SK-N-SH (cell line): ENCODE data around the gene MAN2A2. TPM values are rescaled to one million over a fixed set of nuclear protein-coding genes. Genes with fewer than 3 reads are reported as not detected.

Experiments
- CTCF ChIA-PET: fragments of 300-600, 350-600 bp; formaldehyde crosslinking; extraction: SDS; loops from one replicate; lab custom pipeline; 2021; lab: Yijun Ruan, JAX
- POLR2A ChIA-PET: fragments of 350-600 bp; sonication (Branson Sonifier 250); formaldehyde crosslinking; extraction: SDS; loops from one replicate; lab custom pipeline; 2020; ENCODE audit warnings: antibody characterized with exemption, inconsistent platforms; lab: Yijun Ruan, JAX
- DNase-seq: peaks from one replicate; pipeline ENCODE4 v3.0.0; 2012
- H2AFZ ChIP-seq: fragments of 200-600 bp; sonication (generic); 2 replicates; pipeline ENCODE4 v1.8.1; 2016; ENCODE audit warnings: antibody characterized with exemption, mild to moderate bottlenecking, low read depth
- H3F3A ChIP-seq: fragments of 200-600 bp; sonication (generic); replicated peaks from 2 replicates; pipeline ENCODE3; 2016; ENCODE audit warnings: antibody characterized with exemption, mild to moderate bottlenecking; ENCODE audit not compliant: insufficient read depth
- H3K27ac ChIP-seq, 2 experiments: fragments of 200-500 bp in 1 of 2; fragments of 200-600 bp in 1 of 2; sonication (Bioruptor generic) in 1 of 2; sonication (generic), shearing (Covaris generic) in 1 of 2; 2 replicates each; pipeline versions ENCODE4 v1.5.1 to v1.6.1; 2014 to 2016; ENCODE audit warnings: low read depth in 2 of 2, inconsistent platforms in 1 of 2, low read length in 1 of 2, mild to moderate bottlenecking in 1 of 2, mixed read lengths in 1 of 2
- H3K27me3 ChIP-seq: fragments of 200-600 bp; sonication (generic), shearing (Covaris generic); 2 replicates; pipeline ENCODE4 v1.6.1; 2016; ENCODE audit warnings: mixed run types; ENCODE audit not compliant: insufficient read depth
- H3K36me3 ChIP-seq, 2 experiments: fragments of 200-500 bp in 1 of 2; fragments of 200-600 bp in 1 of 2; sonication (Bioruptor generic) in 1 of 2; sonication (generic) in 1 of 2; replicated peaks in 1 of 2; 2 replicates each; pipeline versions ENCODE3 to v1.5.1; 2014 to 2016; ENCODE audit warnings: low read length in 1 of 2, mild to moderate bottlenecking in 1 of 2; ENCODE audit not compliant: insufficient read depth in 2 of 2, control insufficient read depth in 1 of 2
- H3K4me1 ChIP-seq, 2 experiments: fragments of 200-500 bp in 1 of 2; fragments of 200-600 bp in 1 of 2; sonication (Bioruptor generic) in 1 of 2; sonication (generic), shearing (Covaris generic) in 1 of 2; 2 replicates each; pipeline versions ENCODE4 v1.5.1 to v1.6.1; 2014 to 2016; ENCODE audit warnings: low read depth in 1 of 2, low read length in 1 of 2, mixed run types in 1 of 2; ENCODE audit not compliant: insufficient read depth in 2 of 2, control insufficient read depth in 1 of 2
- H3K4me2 ChIP-seq: fragments of 200-600 bp; sonication (generic), shearing (Covaris generic); 2 replicates; pipeline ENCODE4 v1.6.1; 2017; ENCODE audit warnings: mixed run types
- H3K4me3 ChIP-seq, 2 experiments: fragments of 200-500 bp in 1 of 2; fragments of 200-600 bp in 1 of 2; sonication (Bioruptor generic) in 1 of 2; sonication (generic), shearing (Covaris generic) in 1 of 2; 2 replicates each; pipeline versions ENCODE4 v1.5.1 to v1.8.1; 2014 to 2016; ENCODE audit warnings: low read depth in 2 of 2, inconsistent platforms in 1 of 2, low read length in 1 of 2, mild to moderate bottlenecking in 1 of 2, mixed read lengths in 1 of 2, moderate library complexity in 1 of 2
- H3K79me2 ChIP-seq: fragments of 200-600 bp; sonication (generic); 2 replicates; pipeline ENCODE4 v1.8.1; 2017; ENCODE audit warnings: mild to moderate bottlenecking; ENCODE audit not compliant: insufficient read depth
- H3K9ac ChIP-seq: fragments of 200-600 bp; sonication (generic); 2 replicates; pipeline ENCODE4 v1.6.1; 2017; ENCODE audit warnings: mixed run types
- H3K9me2 ChIP-seq: fragments of 200-600 bp; sonication (generic); 2 replicates; pipeline ENCODE4 v1.6.1; 2017; ENCODE audit warnings: mixed run types
- H3K9me3 ChIP-seq: fragments of 200-600 bp; sonication (generic); 2 replicates; pipeline ENCODE4 v1.6.1; 2017; ENCODE audit warnings: mixed run types, mild to moderate bottlenecking, moderate library complexity
- H4K20me1 ChIP-seq: fragments of 200-600 bp; sonication (generic); 2 replicates; pipeline ENCODE4 v1.6.1; 2017; ENCODE audit warnings: mild to moderate bottlenecking, mixed run types; ENCODE audit not compliant: insufficient read depth
- CTCF ChIP-seq: fragments of 200-600 bp; sonication (generic); IDR thresholded peaks from 2 replicates; pipeline ENCODE4 v1.6.1; 2017; ENCODE audit warnings: antibody characterized with exemption, mild to moderate bottlenecking, moderate library complexity
- EP300 ChIP-seq, 2 experiments: IDR thresholded peaks; 2 replicates each; pipeline versions ENCODE4 v1.4.0 to v1.6.1; 2012; ENCODE audit warnings: borderline replicate concordance in 1 of 2, low read depth in 1 of 2, low read length in 1 of 2
- FOXJ3 ChIP-seq: sonication (generic); formaldehyde crosslinking; IDR thresholded peaks from 2 replicates; pipeline ENCODE4 v1.5.1; 2020; ENCODE audit warnings: mild to moderate bottlenecking, missing genetic modification reagents
- GATA2 ChIP-seq: sonication (generic); formaldehyde crosslinking; IDR thresholded peaks from 2 replicates; pipeline ENCODE4 v1.5.0; 2020; ENCODE audit warnings: mild to moderate bottlenecking, missing genetic modification reagents
- MXI1 ChIP-seq: IDR thresholded peaks from 2 replicates; pipeline ENCODE4 v1.6.1; 2012; ENCODE audit warnings: mild to moderate bottlenecking, low read depth, low read length, improper control_type of control experiment
- NRF1 ChIP-seq: IDR thresholded peaks from 2 replicates; pipeline ENCODE4 v1.6.1; 2012; ENCODE audit warnings: low read depth, mild to moderate bottlenecking, low read length
- PBX3 ChIP-seq: IDR thresholded peaks from 2 replicates; pipeline ENCODE4; 2012
- POLR2AphosphoS5 ChIP-seq: IDR thresholded peaks from 2 replicates; pipeline ENCODE4 v1.6.1; 2012; ENCODE audit warnings: low read depth, low read length
- RCOR1 ChIP-seq: fragments of 150-350 bp; IDR thresholded peaks from 2 replicates; pipeline ENCODE4 v1.6.1; 2017; ENCODE audit warnings: antibody characterized with exemption, low read length
- REST ChIP-seq: IDR thresholded peaks from 2 replicates; pipeline ENCODE4 v1.6.1; 2012; ENCODE audit warnings: mild to moderate bottlenecking, low read depth, low read length, moderate library complexity
- RXRA ChIP-seq: IDR thresholded peaks from 2 replicates; pipeline ENCODE4 v1.4.0; 2012; ENCODE audit warnings: low read depth, mild to moderate bottlenecking, borderline replicate concordance
- TEAD4 ChIP-seq: IDR thresholded peaks from 2 replicates; pipeline ENCODE4 v1.4.0; 2012; ENCODE audit warnings: mild to moderate bottlenecking, borderline replicate concordance; ENCODE audit not compliant: insufficient read depth
- WGBS: methylation state at CpG from one replicate; pipeline ENCODE4 v1.1.6; 2017; ENCODE audit warnings: low lambda C conversion rate; 5-methylcytosine and 5-hydroxymethylcytosine counted together
- polyA plus RNA-seq, 3 experiments: library from polyadenylated mRNA; depleted of rRNA; stranded (reverse); fragments of >200 nt; gene quantifications; 2 replicates each; pipeline ENCODE4 v1.2.3, GENCODE V29; 2012
- TF ChIP-seq, protein P1 (sequence below): fragments of 150-350 bp; IDR thresholded peaks from 2 replicates; pipeline ENCODE4 v1.6.1; 2017; ENCODE audit warnings: antibody characterized with exemption, low read length, low read depth, borderline replicate concordance
- TF ChIP-seq, protein P2 (sequence below): IDR thresholded peaks from 2 replicates; pipeline ENCODE4 v1.4.0; 2012; ENCODE audit warnings: low read depth, borderline replicate concordance

Gene MAN2A2
- polyA plus RNA-seq, 1 of the 3 experiments (the other 2 are of a cell fraction), result 35.0 TPM

- Histone ChIP-seq H3K27ac (no peak overlapping the region), H3F3A (no peaks in the 10 kb centered on the region), H3K4me2 (no peak overlapping the region), H3K27me3 (no peaks in the 10 kb centered on the region), H3K9me3 (no peaks in the 10 kb centered on the region), H3K79me2 (no peaks in the 10 kb centered on the region), H3K4me3 (no peak overlapping the region), H2AFZ (no peak overlapping the region), H4K20me1 (no peaks in the 10 kb centered on the region), H3K9ac (no peak overlapping the region), H3K9me2 (no peaks in the 10 kb centered on the region), H3K36me3 (peaks cover 7 to 66% of the 10 kb centered on the region in 2 experiments), H3K4me1 (no peaks in the 10 kb centered on the region)
- ChIA-PET CTCF (interaction anchor here (1.3 to 2.9 kb wide), 3 partner anchors 15 to 39 kb away, joined by 4 to 16 read pairs (median 5); partner anchors contain the start of genes HDDC3 and MAN2A2), POLR2A (no interaction called here)
- TF ChIP-seq, protein P1, sequence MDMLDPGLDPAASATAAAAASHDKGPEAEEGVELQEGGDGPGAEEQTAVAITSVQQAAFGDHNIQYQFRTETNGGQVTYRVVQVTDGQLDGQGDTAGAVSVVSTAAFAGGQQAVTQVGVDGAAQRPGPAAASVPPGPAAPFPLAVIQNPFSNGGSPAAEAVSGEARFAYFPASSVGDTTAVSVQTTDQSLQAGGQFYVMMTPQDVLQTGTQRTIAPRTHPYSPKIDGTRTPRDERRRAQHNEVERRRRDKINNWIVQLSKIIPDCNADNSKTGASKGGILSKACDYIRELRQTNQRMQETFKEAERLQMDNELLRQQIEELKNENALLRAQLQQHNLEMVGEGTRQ, result no peak
- 94% methylated on average over 11 of the region's 12 CpGs for WGBS
- DNase-seq, result no peak
Measured at GRCh38 chr15:90917569-90917968, 14.5 kb downstream of the MAN2A2 start.

- 91% methylated on average over 22 of the region's 23 CpGs for WGBS
- Histone ChIP-seq H4K20me1 (no peaks in the 10 kb centered on the region), H3K4me2 (no peak overlapping the region), H3K79me2 (no peaks in the 10 kb centered on the region), H3K27me3 (no peaks in the 10 kb centered on the region), H3K27ac (no peak overlapping the region), H3K9me3 (no peaks in the 10 kb centered on the region), H2AFZ (no peak overlapping the region), H3K4me3 (no peak overlapping the region), H3K9ac (no peak overlapping the region), H3K4me1 (no peaks in the 10 kb centered on the region), H3K9me2 (no peaks in the 10 kb centered on the region), H3K36me3 (peaks cover 7 to 60% of the 10 kb centered on the region in 2 experiments), H3F3A (no peaks in the 10 kb centered on the region)
- POLR2A ChIA-PET, result no interaction called here
- CTCF ChIA-PET, result interaction anchor here (1.0 to 2.9 kb wide), 4 partner anchors 14 to 39 kb away, joined by 4 to 16 read pairs (median 4); partner anchors contain the start of genes HDDC3 and MAN2A2
- no peak for DNase-seq
- TF ChIP-seq EP300 (IDR thresholded peaks at IDR 0.05; ENCODE audit: borderline replicate concordance in 1 of 2, low read depth in 1 of 2, low read length in 1 of 2) (no peak), PBX3 (no peak), NRF1 (no peak), MXI1 (no peak), RCOR1 (no peak), REST (no peak), GATA2 (CRISPR knock-in tag) (no peak), FOXJ3 (CRISPR knock-in tag) (no peak), POLR2AphosphoS5 (no peak), TEAD4 (no peak), CTCF (no peak), RXRA (no peak)
- TF ChIP-seq, protein P2, sequence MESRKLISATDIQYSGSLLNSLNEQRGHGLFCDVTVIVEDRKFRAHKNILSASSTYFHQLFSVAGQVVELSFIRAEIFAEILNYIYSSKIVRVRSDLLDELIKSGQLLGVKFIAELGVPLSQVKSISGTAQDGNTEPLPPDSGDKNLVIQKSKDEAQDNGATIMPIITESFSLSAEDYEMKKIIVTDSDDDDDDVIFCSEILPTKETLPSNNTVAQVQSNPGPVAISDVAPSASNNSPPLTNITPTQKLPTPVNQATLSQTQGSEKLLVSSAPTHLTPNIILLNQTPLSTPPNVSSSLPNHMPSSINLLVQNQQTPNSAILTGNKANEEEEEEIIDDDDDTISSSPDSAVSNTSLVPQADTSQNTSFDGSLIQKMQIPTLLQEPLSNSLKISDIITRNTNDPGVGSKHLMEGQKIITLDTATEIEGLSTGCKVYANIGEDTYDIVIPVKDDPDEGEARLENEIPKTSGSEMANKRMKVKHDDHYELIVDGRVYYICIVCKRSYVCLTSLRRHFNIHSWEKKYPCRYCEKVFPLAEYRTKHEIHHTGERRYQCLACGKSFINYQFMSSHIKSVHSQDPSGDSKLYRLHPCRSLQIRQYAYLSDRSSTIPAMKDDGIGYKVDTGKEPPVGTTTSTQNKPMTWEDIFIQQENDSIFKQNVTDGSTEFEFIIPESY, result no peak
- TF ChIP-seq, protein P1, result no peak
Measured at GRCh38 chr15:90918034-90918788, 15.1 kb downstream of the MAN2A2 start.
